ENCODE data around the gene C2orf69. TPM values are rescaled to one million over a fixed set of nuclear protein-coding genes. Genes with fewer than 3 reads are reported as not detected.

Gene C2orf69
- total and polyA plus RNA-seq, 3 donors from 2014 or later, result 16.8 to 21.7 (median 19.8) TPM

GRCh38 chr2:199882667-199883066 lies 28.4 kb upstream of the C2orf69 start:
- TF ChIP-seq CTCF (IDR thresholded peaks at IDR 0.05) (no peak), POLR2A (IDR thresholded peaks at IDR 0.05) (no peak)
- no peaks in the 10 kb centered on the region for H3K9me3 ChIP-seq
- H3K4me3 ChIP-seq, result no peak overlapping the region

GRCh38 chr2:199883474-199884212 lies 27.4 kb upstream of the C2orf69 start:
- WGBS, 2 donors, result 84 to 91% methylated on average over 6 of the region's 6 CpGs
- Histone ChIP-seq H3K27ac (no peak overlapping the region), H3K4me3 (no peak overlapping the region), H3K36me3 (ENCODE audit: low read depth, missing control alignments) (no peaks in the 10 kb centered on the region), H3K9me3 (no peaks in the 10 kb centered on the region), H3K4me1 (no peaks in the 10 kb centered on the region), H3K27me3 (no peaks in the 10 kb centered on the region)
- TF ChIP-seq CTCF (IDR thresholded peaks at IDR 0.05) (no peak), POLR2A (IDR thresholded peaks at IDR 0.05) (no peak)
- intact Hi-C loops (cut with DNase I; ENCODE audit: low total_unique reads), result no loop called here
- no peak for DNase-seq

More at GRCh38 chr2:199882667-199883066, 28.4 kb upstream of the C2orf69 start:
- no peak for DNase-seq
- no peaks in the 10 kb centered on the region for H3K27me3 ChIP-seq
- H3K27ac ChIP-seq, result no peak overlapping the region
- intact Hi-C loops (cut with DNase I; ENCODE audit: low total_unique reads), result no loop called here
- no peaks in the 10 kb centered on the region for H3K4me1 ChIP-seq
- H3K36me3 ChIP-seq (ENCODE audit: low read depth, missing control alignments), result no peaks in the 10 kb centered on the region

- no peaks in the 10 kb centered on the region for H3K36me3 ChIP-seq (ENCODE audit: low read depth, missing control alignments)
- H3K4me1 ChIP-seq, result no peaks in the 10 kb centered on the region
- no peak overlapping the region for H3K4me3 ChIP-seq
- 60 to 76% methylated on average over 3 of the region's 3 CpGs for WGBS, 2 donors
- intact Hi-C loops (cut with DNase I; ENCODE audit: low total_unique reads), result no loop called here
- H3K9me3 ChIP-seq, result no peaks in the 10 kb centered on the region
- H3K27ac ChIP-seq, result no peak overlapping the region
- H3K27me3 ChIP-seq, result no peaks in the 10 kb centered on the region
- TF ChIP-seq POLR2A (IDR thresholded peaks at IDR 0.05) (no peak), CTCF (IDR thresholded peaks at IDR 0.05) (no peak)
- no peak for DNase-seq
Measured at GRCh38 chr2:199895406-199895805, 15.7 kb upstream of the C2orf69 start.

- Histone ChIP-seq H3K27ac (no peak overlapping the region), H3K4me1 (no peaks in the 10 kb centered on the region), H3K36me3 (ENCODE audit: low read depth, missing control alignments) (no peaks in the 10 kb centered on the region), H3K27me3 (no peaks in the 10 kb centered on the region), H3K4me3 (no peak overlapping the region), H3K9me3 (no peaks in the 10 kb centered on the region)
- TF ChIP-seq POLR2A (IDR thresholded peaks at IDR 0.05) (no peak), CTCF (IDR thresholded peaks at IDR 0.05) (no peak)
- WGBS, 2 donors, result 54 to 66% methylated on average over 2 of the region's 2 CpGs
- intact Hi-C loops (cut with DNase I; ENCODE audit: low total_unique reads), result no loop called here
- peak; percentile 53 for DNase-seq
Measured at GRCh38 chr2:199896617-199897016, 14.5 kb upstream of the C2orf69 start.

- Histone ChIP-seq H3K9me3 (no peaks in the 10 kb centered on the region), H3K36me3 (ENCODE audit: low read depth, missing control alignments) (no peaks in the 10 kb centered on the region)
- WGBS, 2 donors, result 87 to 92% methylated on average over 4 of the region's 4 CpGs
Measured at GRCh38 chr2:199901942-199902341, 9.2 kb upstream of the C2orf69 start.

More at GRCh38 chr2:199901942-199902341, 9.2 kb upstream of the C2orf69 start:
- no peak for TF ChIP-seq CTCF (IDR thresholded peaks at IDR 0.05)
- TF ChIP-seq POLR2A (IDR thresholded peaks at IDR 0.05), result no peak
- H3K4me3 ChIP-seq, result no peak overlapping the region
- no peaks in the 10 kb centered on the region for H3K27me3 ChIP-seq
- no peak overlapping the region for H3K27ac ChIP-seq
- DNase-seq, result no peak
- intact Hi-C loops (cut with DNase I; ENCODE audit: low total_unique reads), result no loop called here
- no peaks in the 10 kb centered on the region for H3K4me1 ChIP-seq

All from testis (tissue), 3 donors.